ENCODE measurements around the gene SPACDR. TPM values are rescaled to one million over a fixed set of nuclear protein-coding genes. Genes with fewer than 3 reads are reported as not detected.
A peak's percentile ranks its signal among the peaks of the same experiment; 100 is the strongest.
"Not testable (repeated sequence)": the region's sequence is repeated elsewhere in the genome, so short reads cannot be mapped to it uniquely, and the experiment has no call there.

SPACDR gene
- total and polyA plus RNA-seq, 5 donors from 2014 or later = 0.32 to 3.7 (median 0.32) TPM; not detected in 2

GRCh38 chr7:100443096-100443840 lies 20.8 kb downstream of the SPACDR start:
- Mint-ChIP-seq H3K4me1 (peaks cover 0 to 16% (median 3%) of the 10 kb centered on the region in 4 donors), H3K27ac (peak overlapping the region in 2 of 3 donors; percentile 36 to 79), H3K9me3 (no peaks in the 10 kb centered on the region), H3K36me3 (no peaks in the 10 kb centered on the region), H3K4me3 (no peak overlapping the region), H3K27me3 (no peaks in the 10 kb centered on the region)
- Histone ChIP-seq H3K4me1 (ENCODE audit: control insufficient read depth, insufficient read depth, low read length, poor library complexity, severe bottlenecking) (no peaks in the 10 kb centered on the region), H3K9me3 (ENCODE audit: control insufficient read depth in 2 of 2, low read length in 2 of 2) (no peaks in the 10 kb centered on the region), H3K27me3 (ENCODE audit: control insufficient read depth, insufficient read depth, low read length) (no peaks in the 10 kb centered on the region), H3K27ac (ENCODE audit: insufficient read depth, low read length, poor library complexity, severe bottlenecking) (no peak overlapping the region), H3K4me3 (ENCODE audit: low read depth, low read length) (no peak overlapping the region), H3K36me3 (ENCODE audit: control insufficient read depth, insufficient read depth, low read length) (no peaks in the 10 kb centered on the region)
- DNase-seq (no peak), ATAC-seq (ENCODE audit: low read depth in 2 of 2) (no peak)

GRCh38 chr7:100441641-100442535 lies 22.2 kb downstream of the SPACDR start:
- ATAC-seq (ENCODE audit: low read depth in 2 of 2) (no peak), DNase-seq (no peak)
- Histone ChIP-seq H3K27me3 (ENCODE audit: control insufficient read depth, insufficient read depth, low read length) (no peaks in the 10 kb centered on the region), H3K4me3 (ENCODE audit: low read depth, low read length) (no peak overlapping the region), H3K4me1 (ENCODE audit: control insufficient read depth, insufficient read depth, low read length, poor library complexity, severe bottlenecking) (peaks cover 3% of the 10 kb centered on the region), H3K27ac (ENCODE audit: insufficient read depth, low read length, poor library complexity, severe bottlenecking) (no peak overlapping the region), H3K9me3 (ENCODE audit: control insufficient read depth in 2 of 2, low read length in 2 of 2) (no peaks in the 10 kb centered on the region), H3K36me3 (ENCODE audit: control insufficient read depth, insufficient read depth, low read length) (no peaks in the 10 kb centered on the region)
- H3K4me1 Mint-ChIP-seq = peaks cover 0 to 16% (median 4%) of the 10 kb centered on the region in 4 donors
- peak overlapping the region in 1 of 3 donors; percentile 26 for H3K27ac Mint-ChIP-seq
- H3K9me3 Mint-ChIP-seq = no peaks in the 10 kb centered on the region
- H3K36me3 Mint-ChIP-seq = no peaks in the 10 kb centered on the region
- H3K4me3 Mint-ChIP-seq = peak overlapping the region in 1 of 4 donors; percentile 15
- H3K27me3 Mint-ChIP-seq = no peaks in the 10 kb centered on the region

- not testable (repeated sequence) for H3K36me3 ChIP-seq (ENCODE audit: control insufficient read depth, insufficient read depth, low read length); ATAC-seq (ENCODE audit: low read depth in 2 of 2); H3K27ac ChIP-seq (ENCODE audit: insufficient read depth, low read length, poor library complexity, severe bottlenecking); H3K27me3 Mint-ChIP-seq; H3K4me3 Mint-ChIP-seq; H3K27me3 ChIP-seq (ENCODE audit: control insufficient read depth, insufficient read depth, low read length); H3K36me3 Mint-ChIP-seq; H3K4me3 ChIP-seq (ENCODE audit: low read depth, low read length); H3K9me3 Mint-ChIP-seq; DNase-seq; H3K9me3 ChIP-seq (ENCODE audit: control insufficient read depth in 2 of 2, low read length in 2 of 2); H3K27ac Mint-ChIP-seq
- H3K4me1 Mint-ChIP-seq = peaks cover 0 to 21% (median 12%) of the 10 kb centered on the region in 4 donors
- peaks cover 23% of the 10 kb centered on the region for H3K4me1 ChIP-seq (ENCODE audit: control insufficient read depth, insufficient read depth, low read length, poor library complexity, severe bottlenecking)
Observed at GRCh38 chr7:100439244-100439643, 24.8 kb downstream of the SPACDR start.

- not testable (repeated sequence) for H3K4me3 ChIP-seq (ENCODE audit: low read depth, low read length); H3K4me3 Mint-ChIP-seq; DNase-seq; H3K27ac ChIP-seq (ENCODE audit: insufficient read depth, low read length, poor library complexity, severe bottlenecking); H3K27me3 Mint-ChIP-seq; ATAC-seq (ENCODE audit: low read depth in 2 of 2); H3K27ac Mint-ChIP-seq; H3K27me3 ChIP-seq (ENCODE audit: control insufficient read depth, insufficient read depth, low read length); H3K9me3 Mint-ChIP-seq; H3K36me3 ChIP-seq (ENCODE audit: control insufficient read depth, insufficient read depth, low read length); H3K9me3 ChIP-seq (ENCODE audit: control insufficient read depth in 2 of 2, low read length in 2 of 2)
- Mint-ChIP-seq H3K4me1 (peaks cover 0 to 26% (median 16%) of the 10 kb centered on the region in 4 donors), H3K36me3 (peaks cover 11% of the 10 kb centered on the region)
- peaks cover 28% of the 10 kb centered on the region for H3K4me1 ChIP-seq (ENCODE audit: control insufficient read depth, insufficient read depth, low read length, poor library complexity, severe bottlenecking)
Observed at GRCh38 chr7:100438731-100439130, 25.3 kb downstream of the SPACDR start.

GRCh38 chr7:100438172-100438571 lies 25.9 kb downstream of the SPACDR start:
- Histone ChIP-seq H3K27me3 (ENCODE audit: control insufficient read depth, insufficient read depth, low read length) (no peaks in the 10 kb centered on the region), H3K36me3 (ENCODE audit: control insufficient read depth, insufficient read depth, low read length) (peaks cover 12% of the 10 kb centered on the region), H3K27ac (ENCODE audit: insufficient read depth, low read length, poor library complexity, severe bottlenecking) (no peak overlapping the region), H3K4me3 (ENCODE audit: low read depth, low read length) (no peak overlapping the region), H3K9me3 (ENCODE audit: control insufficient read depth in 2 of 2, low read length in 2 of 2) (no peaks in the 10 kb centered on the region), H3K4me1 (ENCODE audit: control insufficient read depth, insufficient read depth, low read length, poor library complexity, severe bottlenecking) (peaks cover 33% of the 10 kb centered on the region)
- DNase-seq (no peak), ATAC-seq (ENCODE audit: low read depth in 2 of 2) (no peak)
- Mint-ChIP-seq H3K4me3 (peak overlapping the region in 2 of 4 donors; percentile 24 to 81), H3K4me1 (peaks cover 0 to 31% (median 19%) of the 10 kb centered on the region in 4 donors), H3K27ac (no peak overlapping the region), H3K36me3 (peaks cover 17% of the 10 kb centered on the region), H3K9me3 (no peaks in the 10 kb centered on the region), H3K27me3 (peaks cover 6% of the 10 kb centered on the region)

- H3K4me1 Mint-ChIP-seq = peaks cover 0 to 36% (median 23%) of the 10 kb centered on the region in 4 donors
- peak overlapping the region in 2 of 3 donors; percentile 43 to 97 for H3K27ac Mint-ChIP-seq
- Histone ChIP-seq H3K9me3 (ENCODE audit: control insufficient read depth in 2 of 2, low read length in 2 of 2) (no peaks in the 10 kb centered on the region), H3K4me3 (ENCODE audit: low read depth, low read length) (no peak overlapping the region), H3K4me1 (ENCODE audit: control insufficient read depth, insufficient read depth, low read length, poor library complexity, severe bottlenecking) (peaks cover 39% of the 10 kb centered on the region), H3K27ac (ENCODE audit: insufficient read depth, low read length, poor library complexity, severe bottlenecking) (peak overlapping the region; percentile 90), H3K36me3 (ENCODE audit: control insufficient read depth, insufficient read depth, low read length) (peaks cover 17% of the 10 kb centered on the region), H3K27me3 (ENCODE audit: control insufficient read depth, insufficient read depth, low read length) (no peaks in the 10 kb centered on the region)
- ATAC-seq (ENCODE audit: low read depth in 2 of 2) (no peak), DNase-seq (no peak)
- H3K9me3 Mint-ChIP-seq = peaks cover 0 to 2% (median 0%) of the 10 kb centered on the region in 7 donors
- peak overlapping the region in 2 of 4 donors; percentile 81 to 95 for H3K4me3 Mint-ChIP-seq
- H3K27me3 Mint-ChIP-seq = peaks cover 6% of the 10 kb centered on the region
- H3K36me3 Mint-ChIP-seq = peaks cover 23% of the 10 kb centered on the region
Observed at GRCh38 chr7:100437150-100438100, 26.6 kb downstream of the SPACDR start.
